HG03045 (cell line): Measurements from ENCODE around the gene HYAL1.
"Not testable (repeated sequence)": the region's sequence is repeated elsewhere in the genome, so short reads cannot be mapped to it uniquely, and the experiment has no call there.

Experiments
- ATAC-seq: cut with Tn5 transposase; IDR thresholded peaks from one replicate; pipeline ENCODE4 v1.9.1; 2021; ENCODE audit warnings: mild to moderate bottlenecking, moderate library complexity; ENCODE audit not compliant: unreplicated experiment

HYAL1 gene

DNA sequence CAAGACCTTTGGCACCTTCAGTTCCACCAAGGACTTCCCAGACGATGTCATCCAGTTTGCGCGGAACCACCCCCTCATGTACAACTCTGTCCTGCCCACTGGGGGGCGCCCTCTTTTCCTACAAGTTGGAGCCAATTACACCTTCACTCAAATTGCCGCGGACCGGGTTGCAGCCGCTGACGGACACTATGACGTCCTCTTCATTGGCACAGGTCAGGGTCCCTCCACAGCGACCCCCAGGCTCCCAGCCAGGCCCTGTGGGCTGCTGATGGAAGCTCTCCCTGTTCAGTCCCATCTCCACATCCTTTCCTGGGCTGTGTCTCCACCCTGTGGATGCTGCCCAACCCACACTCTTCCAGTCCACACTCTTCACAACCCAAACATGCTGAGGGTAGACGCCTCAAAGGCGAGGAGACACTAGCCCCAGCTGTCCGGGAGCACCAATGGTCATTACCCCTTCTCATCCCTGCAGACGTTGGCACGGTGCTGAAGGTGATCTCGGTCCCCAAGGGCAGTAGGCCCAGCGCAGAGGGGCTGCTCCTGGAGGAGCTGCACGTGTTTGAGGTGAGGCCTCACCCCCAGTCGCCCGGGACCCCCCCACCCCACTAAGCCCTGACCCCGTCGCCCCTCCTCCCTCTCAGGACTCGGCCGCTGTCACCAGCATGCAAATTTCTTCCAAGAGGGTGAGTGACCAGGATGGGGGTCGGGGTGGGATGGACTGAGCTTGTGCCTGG is 28.8 kb downstream of the HYAL1 start:
- no peak for ATAC-seq

DNA sequence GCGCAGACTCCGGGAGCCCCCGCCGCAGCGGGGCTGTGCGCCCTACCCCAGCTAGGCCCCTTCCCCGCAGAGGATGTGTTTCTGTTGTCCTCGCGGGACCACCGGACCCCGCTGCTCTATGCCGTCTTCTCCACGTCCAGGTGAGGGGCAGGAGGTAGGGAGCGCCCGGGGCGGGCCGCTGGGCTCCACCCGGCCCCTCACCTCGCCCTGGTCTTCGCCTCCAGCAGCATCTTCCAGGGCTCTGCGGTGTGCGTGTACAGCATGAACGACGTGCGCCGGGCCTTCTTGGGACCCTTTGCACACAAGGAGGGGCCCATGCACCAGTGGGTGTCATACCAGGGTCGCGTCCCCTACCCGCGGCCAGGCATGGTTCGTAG is 29.7 kb downstream of the HYAL1 start:
- no peak for ATAC-seq

DNA sequence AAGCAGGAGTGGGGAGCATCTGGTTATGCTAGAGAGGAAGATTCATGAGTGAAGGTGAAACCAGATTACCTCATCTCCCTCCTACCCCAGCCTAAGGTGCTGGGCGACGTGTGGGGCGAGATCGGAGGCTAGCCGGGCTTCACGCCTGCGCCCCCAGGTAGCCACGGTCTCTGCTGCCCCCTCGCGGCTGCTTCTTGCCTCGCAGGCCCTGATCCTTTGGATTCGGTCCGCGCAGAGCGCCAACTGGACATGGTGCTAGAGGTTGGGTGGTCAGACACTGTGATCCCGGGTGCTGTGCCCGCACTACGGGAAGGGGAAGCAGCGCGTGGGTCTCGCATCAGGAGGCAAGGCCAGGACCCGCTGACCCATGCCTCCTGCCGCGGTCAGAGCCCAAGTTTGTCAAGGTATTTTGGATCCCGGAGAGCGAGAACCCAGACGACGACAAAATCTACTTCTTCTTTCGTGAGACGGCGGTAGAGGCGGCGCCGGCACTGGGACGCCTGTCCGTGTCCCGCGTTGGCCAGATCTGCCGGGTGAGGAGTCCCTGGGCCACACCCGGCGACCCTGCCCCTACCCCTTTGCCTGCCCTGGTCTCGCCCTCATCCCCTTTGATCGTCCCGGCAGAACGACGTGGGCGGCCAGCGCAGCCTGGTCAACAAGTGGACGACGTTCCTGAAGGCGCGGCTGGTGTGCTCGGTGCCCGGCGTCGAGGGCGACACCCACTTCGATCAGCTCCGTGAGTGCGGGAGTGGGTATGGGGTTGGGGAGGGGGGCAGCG is 30.3 kb downstream of the HYAL1 start:
- peak; percentile 54 for ATAC-seq

DNA sequence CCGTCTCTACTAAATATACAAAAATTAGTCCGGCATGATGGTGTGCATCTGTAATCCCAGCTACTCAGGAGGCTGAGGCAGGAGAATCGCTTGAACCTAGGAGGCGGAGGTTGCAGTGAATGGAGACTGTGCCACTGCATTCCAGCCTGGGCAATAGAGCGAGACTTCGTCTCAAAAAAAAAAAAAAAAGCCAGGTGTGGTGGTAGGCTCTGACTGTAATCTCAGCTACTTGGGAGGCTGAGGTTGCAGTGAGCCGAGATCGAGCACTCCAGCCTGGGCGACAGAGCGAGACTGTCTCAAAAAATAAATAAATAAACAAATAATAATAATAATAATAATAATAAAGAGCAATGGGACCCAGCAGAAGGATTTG is 30.9 kb downstream of the HYAL1 start:
- not testable (repeated sequence) for ATAC-seq

DNA sequence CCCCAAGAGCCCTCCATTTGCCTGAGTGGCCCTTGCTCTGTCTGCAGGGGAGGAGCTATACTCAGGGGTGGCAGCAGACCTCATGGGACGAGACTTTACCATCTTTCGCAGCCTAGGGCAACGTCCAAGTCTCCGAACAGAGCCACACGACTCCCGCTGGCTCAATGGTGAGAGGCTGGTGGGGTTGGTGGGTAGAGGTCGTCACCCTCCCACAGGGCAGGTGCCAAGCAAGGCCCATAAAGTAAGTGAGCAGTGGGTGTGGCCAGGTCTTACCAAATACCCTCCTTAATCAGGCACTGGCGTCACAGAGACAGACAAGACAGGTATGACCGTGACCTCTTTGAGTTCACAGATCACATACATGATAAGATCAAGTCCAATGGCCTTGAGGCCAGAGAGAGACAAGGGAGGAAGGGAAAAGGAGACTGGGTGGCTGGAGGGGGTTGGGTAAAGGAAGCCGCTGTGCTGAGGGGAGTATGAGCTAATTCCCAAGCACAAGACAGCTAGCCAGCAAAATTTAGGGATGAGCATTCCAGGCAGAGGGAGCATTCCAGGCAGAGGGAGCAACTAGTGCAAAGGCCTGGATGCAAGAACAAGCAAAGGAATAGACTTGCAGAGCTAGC is 31.9 kb downstream of the HYAL1 start:
- ATAC-seq: no peak

DNA sequence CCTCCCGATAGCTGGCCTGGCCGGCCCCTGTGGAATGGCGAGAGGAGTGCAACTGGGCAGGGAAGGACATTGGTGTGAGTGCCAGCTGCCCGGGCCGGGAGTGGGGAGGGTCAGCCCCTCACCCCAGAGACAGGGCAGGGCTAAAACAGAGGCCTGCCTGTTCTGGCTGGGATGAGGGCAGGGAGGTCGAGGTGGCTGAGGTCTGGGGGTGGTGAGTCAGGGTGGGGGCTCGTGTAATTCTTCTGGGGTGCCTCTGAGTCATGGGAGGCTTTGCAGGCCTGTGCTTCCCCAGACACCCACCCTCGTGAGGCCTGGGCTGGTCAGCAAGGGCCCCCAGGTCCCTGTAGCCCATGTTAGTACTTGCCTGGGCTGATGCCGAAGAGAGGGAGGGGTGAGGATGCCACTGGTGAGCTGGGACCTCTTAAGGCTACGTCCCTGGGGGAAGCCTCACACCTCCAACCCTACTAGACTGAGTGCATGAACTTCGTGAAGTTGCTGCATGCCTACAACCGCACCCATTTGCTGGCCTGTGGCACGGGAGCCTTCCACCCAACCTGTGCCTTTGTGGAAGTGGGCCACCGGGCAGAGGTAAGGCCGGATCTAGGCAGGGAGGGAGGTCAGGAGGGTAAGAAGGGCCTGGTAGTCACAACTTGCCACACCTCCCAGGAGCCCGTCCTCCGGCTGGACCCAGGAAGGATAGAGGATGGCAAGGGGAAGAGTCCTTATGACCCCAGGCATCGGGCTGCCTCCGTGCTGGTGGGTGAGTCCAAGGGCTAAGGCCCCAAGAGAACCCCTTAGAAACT is 32.8 kb downstream of the HYAL1 start:
- ATAC-seq: no peak

DNA sequence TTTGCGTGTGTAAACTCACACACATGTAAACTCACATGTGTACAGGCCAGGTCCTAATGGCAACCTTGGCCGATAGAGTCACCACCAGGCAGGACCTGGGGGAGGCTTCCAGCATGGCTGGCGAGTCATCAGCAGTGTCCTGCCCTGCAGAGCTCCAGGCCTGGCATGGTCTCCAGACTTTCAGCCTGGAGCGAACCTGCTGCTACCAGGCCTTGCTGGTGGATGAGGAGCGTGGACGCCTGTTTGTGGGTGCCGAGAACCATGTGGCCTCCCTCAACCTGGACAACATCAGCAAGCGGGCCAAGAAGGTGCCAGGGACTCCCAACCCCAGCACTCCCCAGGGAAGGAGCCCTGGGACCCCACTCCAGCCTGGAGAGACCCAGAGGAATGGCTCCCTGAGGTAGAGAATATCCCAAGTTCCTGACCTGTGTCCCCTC is 33.4 kb downstream of the HYAL1 start:
- no peak for ATAC-seq

DNA sequence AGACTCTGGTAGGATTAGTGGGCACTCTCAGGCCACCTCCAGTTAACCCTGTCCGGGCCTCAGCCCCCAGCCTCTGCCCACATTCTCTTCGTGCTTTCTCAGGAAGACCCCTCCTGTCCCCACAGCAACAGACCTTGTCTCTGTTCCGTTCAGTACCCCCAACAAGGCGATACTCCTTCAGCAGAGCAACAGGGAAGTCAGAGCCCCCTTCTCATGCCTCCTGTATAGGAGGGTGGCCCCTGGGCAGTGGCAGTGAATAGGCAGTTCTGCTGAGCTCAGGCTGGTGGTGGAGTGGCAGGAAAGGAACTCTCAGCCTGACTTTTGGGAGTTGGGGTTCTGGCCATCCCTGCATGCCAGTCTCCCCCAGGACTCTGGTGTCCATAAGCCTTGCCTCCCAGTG is 33.9 kb downstream of the HYAL1 start:
- ATAC-seq: no peak

DNA sequence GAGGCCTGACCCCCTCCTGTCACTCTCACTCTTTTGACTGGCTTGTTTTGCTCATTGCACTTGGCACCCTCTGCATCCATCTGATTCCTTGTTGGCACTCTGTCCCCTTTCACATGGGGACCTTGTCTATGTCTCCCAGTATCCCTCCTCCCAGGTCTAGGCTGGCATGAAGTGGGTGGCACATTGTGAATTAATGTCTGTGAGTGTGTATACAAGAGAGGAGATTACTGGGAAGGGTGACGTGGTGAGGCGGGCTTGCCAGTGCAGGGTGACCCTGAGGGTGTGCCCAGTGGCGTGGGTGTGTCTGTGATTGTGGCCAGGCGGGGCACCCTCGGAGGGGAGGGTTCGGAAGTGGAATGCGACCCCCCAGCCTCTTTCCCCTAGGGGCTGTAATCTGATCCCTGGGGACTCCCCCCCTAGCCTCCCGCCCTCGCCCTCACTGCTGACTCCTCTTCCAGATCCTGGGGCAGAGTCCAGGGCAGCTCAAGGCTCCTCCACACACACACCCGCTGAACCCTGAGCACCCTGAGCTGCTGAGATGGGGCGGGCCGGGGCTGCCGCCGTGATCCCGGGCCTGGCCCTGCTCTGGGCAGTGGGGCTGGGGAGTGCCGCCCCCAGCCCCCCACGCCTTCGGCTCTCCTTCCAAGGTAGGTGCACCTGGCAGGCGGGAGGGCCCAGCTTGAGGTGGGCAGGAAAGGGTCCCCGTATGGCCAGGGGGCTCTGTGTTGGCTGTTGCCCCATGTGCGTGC is 34.5 kb downstream of the HYAL1 start, which contains the start of gene SEMA3B:
Gene SEMA3B, plus strand, starts transcription at position 445 of the 749 bp plus-strand sequence. Its CDS starts 94 bp downstream, at position 539.
- ATAC-seq: no peak

DNA sequence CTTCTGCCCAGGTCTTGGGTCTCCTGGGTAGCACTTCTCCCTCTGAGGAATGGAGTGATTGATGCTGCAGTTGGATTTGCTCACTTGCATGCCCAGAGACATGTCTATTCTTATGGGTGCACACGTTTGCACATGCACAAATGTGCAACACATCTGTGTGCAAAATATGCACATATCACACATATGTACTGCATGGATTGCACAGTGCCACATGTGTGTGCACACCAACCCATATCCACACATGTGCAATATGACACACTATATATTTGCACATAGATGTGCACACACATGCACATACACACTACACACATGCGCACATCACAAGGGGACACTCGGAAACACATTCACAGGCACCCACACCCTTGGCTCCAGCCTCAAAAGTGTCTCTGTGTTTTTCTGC is 35.1 kb downstream of the HYAL1 start:
- ATAC-seq: no peak

DNA sequence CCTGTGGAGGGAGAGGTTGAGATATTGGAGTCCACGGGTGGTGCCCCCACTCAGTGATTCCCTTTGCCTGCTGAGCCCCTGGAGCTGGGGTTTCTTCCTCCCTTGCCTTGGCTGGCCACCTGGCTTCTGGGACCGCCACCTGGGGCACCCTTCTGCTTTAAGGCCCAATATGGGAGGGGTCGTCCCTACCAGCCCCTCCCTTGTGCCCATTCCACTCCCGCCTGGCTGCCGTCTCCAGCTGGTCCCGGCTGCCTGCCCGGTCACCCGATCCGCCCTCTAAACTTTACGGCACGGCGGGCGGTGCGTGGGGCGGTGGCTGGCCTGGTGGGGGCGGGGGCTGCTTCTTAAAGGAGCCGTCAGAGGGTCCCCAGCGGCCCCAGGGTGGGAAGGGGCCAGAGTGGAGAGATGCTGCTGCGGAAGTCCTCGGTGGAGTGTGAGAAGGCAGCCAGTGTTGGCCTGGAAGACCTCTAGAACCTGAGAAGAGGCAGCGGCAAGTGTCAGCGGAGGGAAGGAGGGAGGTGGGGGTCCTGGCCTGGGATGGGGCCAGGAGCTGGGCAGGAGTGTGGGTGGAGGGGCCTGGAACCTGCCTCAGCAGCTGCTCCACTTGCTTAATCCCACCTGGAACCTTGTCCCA is 36.0 kb downstream of the HYAL1 start:
- no peak for ATAC-seq

DNA sequence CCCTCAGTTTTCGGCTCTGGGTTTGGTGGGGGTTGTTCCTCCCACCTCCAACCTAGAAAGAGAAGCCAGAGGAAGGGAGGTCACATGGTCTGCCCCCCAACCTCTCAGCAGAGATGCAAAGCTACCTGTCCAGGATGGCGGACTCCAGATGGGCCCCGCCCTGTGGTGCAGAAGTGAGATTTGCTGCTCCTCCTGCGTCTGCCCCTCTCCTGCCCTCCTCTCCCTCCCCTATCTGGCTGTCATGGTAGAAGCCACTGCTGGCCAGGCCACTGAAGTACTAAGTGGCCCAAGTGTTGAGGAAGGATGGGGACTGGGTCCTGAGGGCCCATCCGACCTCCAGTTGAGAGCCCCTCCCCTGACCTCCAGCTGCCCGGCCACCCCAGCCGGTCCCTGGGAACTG is 36.5 kb downstream of the HYAL1 start:
- ATAC-seq: no peak

DNA sequence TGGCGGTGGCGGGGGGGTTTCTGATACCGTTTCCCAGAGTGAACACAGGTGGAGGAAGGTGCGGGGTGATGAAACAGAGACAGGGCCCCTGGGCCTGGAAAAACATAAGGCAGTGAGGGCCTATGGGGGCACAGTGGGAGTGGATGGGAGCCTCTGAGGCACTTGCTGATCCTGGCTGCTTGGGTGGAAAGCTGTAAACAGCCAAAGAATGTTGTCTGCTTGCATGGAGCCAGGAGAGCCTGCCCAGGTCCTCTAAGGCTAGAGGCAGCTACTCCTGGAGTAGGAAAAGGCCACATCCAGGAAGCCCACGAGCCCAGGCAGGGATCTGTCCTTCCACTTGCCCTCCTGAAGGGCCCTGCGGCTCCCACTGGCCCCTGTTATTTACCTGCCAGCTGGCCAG is 37.4 kb downstream of the HYAL1 start:
- ATAC-seq: no peak

DNA sequence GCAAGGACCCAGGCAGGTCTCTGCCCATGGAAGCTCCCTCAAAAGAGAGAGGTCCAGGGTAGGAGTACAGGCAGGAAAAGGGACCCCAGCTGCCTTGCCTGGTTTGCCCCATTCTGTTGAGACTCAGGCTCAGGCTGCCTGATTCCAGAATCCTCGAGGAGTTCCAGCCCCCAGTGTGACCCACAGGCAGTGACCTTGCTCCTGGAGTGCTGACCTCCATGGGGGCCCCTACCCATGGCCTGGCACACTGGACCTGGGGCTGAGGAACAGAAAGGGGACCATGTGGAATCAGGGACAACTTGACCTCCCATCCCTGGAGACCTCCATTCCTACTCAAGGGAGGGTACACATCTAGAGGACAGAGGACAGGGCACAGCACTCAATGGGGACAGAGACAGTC is 37.8 kb downstream of the HYAL1 start:
- ATAC-seq: no peak

DNA sequence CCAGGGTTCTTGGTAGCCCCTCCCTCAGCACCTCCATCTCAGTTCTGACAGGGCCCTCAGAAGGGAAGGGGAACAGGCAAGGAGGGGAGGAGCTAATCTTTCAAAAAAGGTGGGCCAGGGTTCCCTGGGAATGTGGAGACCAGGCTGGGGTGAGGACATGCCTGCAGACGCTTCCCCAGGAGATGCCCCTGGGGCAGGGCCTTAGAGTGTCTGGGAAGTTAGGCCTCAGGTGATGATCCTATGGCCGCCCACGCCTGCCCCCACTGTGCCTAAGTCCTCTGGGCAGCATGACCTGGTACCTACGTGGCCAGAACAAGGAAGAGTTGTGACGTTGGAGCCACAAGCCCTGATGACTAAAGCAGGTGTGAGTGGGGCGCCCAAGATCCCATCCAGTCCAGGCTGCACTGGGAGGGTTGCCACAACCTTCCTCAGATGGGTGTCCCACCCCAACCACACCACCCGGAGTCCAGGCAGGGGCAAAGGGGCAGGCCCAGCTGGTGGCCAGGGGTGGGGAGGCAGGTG is 38.3 kb downstream of the HYAL1 start:
- no peak for ATAC-seq

DNA sequence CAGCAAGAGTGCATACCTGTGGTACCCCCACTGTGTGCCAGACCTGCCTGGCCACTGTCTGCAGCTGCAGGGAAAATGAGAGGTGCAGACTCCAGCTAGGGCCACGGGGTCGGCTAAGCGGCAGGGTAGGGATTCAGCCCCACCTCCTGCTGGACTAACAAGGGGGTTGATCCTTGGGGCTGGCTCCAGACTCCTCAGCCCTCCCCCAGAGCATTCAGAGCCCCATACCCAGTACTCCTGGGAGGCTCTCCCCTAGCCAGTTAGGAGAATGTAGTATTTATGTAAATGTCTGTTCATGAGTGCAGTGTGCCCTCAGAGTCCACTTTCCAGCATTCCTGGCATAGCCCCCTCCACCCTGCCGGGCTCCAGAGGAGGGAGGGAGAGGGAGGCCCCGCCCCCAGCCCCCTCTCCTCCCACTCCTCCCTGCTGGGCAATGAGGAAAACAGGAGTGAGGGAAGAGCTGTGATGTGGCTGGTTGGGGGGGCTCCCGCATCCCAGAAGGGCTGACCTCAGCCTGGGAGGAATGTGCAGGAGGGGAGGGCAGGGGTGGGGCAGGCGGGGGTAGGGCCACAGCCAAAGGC is 38.9 kb downstream of the HYAL1 start:
- no peak for ATAC-seq

DNA sequence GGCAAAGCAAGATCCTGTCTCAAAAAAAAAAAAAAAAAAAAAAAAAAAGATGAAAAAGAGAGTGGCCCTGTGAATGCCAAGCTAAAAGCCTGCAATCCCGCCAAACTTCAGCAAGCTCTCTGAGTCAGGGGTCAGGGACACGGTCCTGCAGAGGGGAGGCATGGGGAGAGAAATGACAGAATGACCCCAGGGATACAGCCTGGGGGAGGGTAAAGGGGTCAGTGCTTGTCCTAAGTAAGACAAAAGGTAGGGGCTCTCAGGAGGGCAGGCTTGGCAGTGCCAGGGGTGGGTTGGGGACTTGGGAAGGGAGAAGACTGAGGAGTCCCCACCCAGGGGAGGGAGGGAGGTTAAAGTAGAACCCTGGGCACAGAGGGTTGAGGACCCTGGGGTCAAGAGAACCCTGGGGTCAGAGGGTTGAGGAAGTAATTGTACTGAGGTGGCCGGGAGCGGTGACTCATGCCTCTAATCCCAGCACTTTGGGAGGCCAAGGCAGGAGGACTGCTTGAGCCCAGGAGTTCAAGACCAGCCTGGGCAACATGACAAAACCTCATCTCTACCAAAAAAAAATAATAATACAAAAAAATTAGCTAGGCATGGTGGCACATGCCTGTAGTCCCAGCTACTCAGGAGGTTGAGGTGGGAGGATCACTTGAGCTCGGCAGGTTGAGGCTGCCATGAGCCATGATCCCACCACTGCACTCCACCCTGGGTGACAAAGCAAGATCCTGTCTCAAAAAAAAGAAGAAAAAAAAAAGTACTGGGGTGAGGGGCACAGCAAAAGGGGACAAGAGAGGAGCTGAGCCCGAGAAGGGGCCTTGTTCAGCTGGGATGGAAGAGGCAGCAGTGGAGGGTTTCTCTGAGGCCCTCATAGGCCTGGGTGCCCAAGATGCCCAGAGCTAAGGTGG is 39.6 kb downstream of the HYAL1 start:
- ATAC-seq: no peak

DNA sequence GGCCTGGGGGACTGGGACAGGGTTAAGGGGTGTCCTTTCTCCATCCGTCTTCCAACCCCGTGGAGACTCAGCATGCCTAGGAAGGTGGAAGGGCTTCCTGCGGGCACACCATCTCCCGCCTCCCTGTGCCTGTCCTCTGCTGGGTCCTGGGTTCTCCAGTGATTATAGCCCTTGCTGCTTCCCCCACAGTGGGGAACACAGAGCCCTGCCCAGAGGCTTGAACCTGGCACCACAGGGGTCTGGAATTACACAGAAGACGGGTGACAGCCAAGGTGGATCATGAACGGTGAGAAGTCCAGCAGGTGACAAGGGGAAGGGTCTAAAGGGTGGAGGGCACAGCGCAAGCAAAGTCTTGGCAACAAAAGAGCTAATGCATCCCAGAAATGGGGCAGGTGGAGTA is 40.6 kb downstream of the HYAL1 start:
- ATAC-seq: no peak
